Posterior vena cava (tissue), 2 donors: Measurements from ENCODE around the gene GPD1L. TPM values are rescaled to one million over a fixed set of nuclear protein-coding genes. Genes with fewer than 3 reads are reported as not detected.

Experiments
- DNase-seq: peaks from one replicate; pipeline ENCODE4 v3.0.0-alpha.2; 2020; ENCODE audit warnings: low spot score
- intact Hi-C, 2 donors: fragments of 100-400 bp; cut with DNase I; formaldehyde crosslinking; loops; one replicate each; pipeline versions ENCODE4 v1.14.1 to v1.14.2; 2022 to 2023
- total RNA-seq, 2 donors: library from RNA; stranded (reverse); fragmentation: NEBNext Ultra II Directional; extraction: Animal tissue kit (Norgen Biotek cat#: 25700); gene quantifications; one replicate each; pipeline ENCODE4 v1.2.1, GENCODE V29; 2021
- donor health status: DM: yes; HTN: yes; CAD: no.
- donor health status: DM: yes; HTN: yes; CAD: no.

The GPD1L gene
- total RNA-seq, 2 donors from 2014 or later, result 41.0 to 47.4 TPM

DNA sequence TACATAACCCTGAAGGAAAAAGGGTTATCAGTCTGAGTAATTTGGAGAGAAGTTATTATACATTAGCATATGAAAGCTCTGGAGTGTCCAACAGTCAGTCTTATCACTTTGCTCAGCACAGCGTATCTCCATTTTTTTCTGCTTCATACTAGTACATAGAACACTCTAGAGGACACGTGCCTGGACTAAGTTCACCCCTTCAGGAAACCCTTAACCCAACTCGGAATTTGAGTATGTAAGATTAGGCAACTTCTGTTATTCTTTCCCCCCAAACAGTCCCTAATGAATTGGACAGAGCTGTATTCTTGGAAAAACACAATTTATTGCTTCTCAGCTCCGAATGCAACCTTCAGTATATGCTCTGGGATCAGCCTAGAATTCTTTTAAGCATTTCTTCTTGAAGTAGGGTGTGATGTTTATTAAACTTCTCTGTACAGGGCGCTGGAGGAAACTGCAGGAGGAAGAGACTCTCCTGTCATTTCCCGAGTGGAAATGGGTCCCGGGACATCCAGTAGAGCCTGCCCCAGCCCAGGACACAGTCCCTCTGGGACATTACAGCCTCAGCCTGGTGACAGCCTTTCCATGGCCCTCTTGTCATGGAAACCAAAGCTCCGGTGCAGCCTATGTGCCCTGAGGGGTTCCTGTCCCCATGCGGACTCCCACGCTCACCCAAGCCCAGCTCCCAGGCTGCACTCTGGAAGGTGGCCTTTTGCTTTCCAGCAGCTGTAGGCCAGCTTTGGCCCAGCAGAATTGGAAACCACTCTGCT is 94.8 kb downstream of the GPD1L start:
- intact Hi-C loops, result no loop called here
- no peak for DNase-seq

DNA sequence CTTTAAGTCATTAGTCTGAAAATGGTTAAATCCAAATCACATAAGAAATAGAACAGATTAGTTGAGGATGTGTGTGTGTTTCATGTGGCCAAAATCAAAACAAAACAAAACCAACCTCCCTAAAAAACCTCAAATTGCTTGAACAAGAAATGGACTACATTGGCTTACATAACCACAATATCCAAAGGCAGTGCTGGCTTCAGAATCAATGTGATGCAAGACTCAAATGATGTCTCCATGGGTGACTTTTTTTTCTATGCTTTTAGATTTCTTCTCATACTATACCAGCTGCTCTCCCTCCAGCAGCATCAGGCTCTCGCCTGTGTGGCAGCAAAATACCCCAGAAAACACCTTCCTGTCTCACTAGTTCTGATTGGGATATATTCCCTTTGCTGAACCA is 96.1 kb downstream of the GPD1L start:
- DNase-seq, result no peak
- intact Hi-C loops, result no loop called here

- intact Hi-C loops, result no loop called here
- no peak for DNase-seq
Measured at GRCh38 chr3:32203854-32204253, 97.4 kb downstream of the GPD1L start.

- intact Hi-C loops, result no loop called here
- DNase-seq, result no peak
Measured at GRCh38 chr3:32208447-32208846, 102.0 kb downstream of the GPD1L start.

- intact Hi-C loops, result no loop called here
Measured at GRCh38 chr3:32215185-32215584, 108.8 kb downstream of the GPD1L start.

GRCh38 chr3:32216172-32216783 is 109.9 kb downstream of the GPD1L start:
- intact Hi-C loops, result no loop called here
- DNase-seq, result no peak

More at GRCh38 chr3:32215185-32215584, 108.8 kb downstream of the GPD1L start:
- DNase-seq, result no peak

GRCh38 chr3:32217339-32217738 is 110.9 kb downstream of the GPD1L start:
- intact Hi-C loops, result no loop called here
- no peak for DNase-seq

Other genes starting within 250 kb of the GPD1L start
- gene OSBPL10, start 125.4 kb upstream of the GPD1L start, total RNA-seq, result 10 to 100 TPM; 28.1 to 29.7 TPM
- 1 to 10 TPM; 1.0 to 2.3 TPM for gene ZNF860, start 124.9 kb upstream of the GPD1L start, total RNA-seq
- 1 to 10 TPM; 2.8 to 3.2 TPM for gene CMTM8, start 132.1 kb downstream of the GPD1L start, total RNA-seq